ENCODE results near the gene ADD1.
A peak's percentile ranks its signal among the peaks of the same experiment; 100 is the strongest.
"Not testable (repeated sequence)": the region's sequence is repeated elsewhere in the genome, so short reads cannot be mapped to it uniquely, and the experiment has no call there.

ADD1 gene

DNA sequence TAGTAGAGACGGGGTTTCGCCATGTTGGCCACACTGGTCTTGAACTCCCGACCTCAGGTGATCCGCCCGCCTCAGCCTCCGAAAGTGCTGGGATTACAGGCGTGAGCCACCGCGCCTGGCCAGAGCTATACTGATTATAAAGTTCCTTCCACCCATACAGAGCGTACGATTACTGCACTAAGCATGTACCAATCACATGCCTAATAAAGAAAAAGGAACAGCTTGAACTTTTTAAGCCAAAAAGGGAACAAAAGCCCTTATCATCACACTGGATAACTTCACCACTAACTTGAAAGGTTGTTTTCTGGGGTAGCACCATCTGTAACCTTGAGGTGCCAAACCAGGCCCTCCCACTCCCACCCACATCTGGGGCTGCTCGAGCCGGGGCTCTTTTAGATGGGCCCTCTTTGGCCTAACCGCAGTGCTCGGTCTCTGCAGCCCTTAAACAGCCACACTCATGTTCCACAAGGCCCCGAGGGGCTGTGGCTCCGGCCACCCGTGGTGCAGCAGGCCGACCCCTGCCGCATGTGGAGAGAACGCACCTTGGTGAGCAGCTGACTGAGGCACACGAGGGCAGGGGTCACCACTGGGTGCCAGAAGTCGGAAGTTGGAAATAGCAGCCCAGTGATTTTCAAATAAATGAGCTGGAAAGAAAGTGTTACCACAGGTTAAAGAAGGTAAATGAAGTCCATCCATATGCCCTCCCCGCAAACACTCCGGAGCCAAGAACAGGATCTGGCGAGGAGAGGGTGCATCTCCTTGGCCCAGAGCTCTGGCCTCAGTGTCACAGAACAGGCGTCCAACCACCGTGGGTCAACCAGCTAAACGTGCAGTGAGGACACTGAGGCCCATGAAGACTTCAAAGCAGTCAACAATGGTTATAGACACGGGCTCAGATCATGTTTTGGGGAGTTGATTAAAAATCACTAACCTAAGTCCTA, 101.2 kb downstream of the ADD1 start:
- Histone ChIP-seq H3K4me3 (ENCODE audit: low read depth, low read length) (no peak overlapping the region), H3K27ac (no peak overlapping the region), H3K27me3 (ENCODE audit: insufficient read depth, low read depth, severe bottlenecking) (no peaks in the 10 kb centered on the region), H3K36me3 (peaks cover 96% of the 10 kb centered on the region), H3K9me3 (ENCODE audit: severe bottlenecking) (no peaks in the 10 kb centered on the region)
- no peak for TF ChIP-seq CTCF (IDR thresholded peaks at IDR 0.05; ENCODE audit: low read depth, low read length)
- DNase-seq, result no peak

DNA sequence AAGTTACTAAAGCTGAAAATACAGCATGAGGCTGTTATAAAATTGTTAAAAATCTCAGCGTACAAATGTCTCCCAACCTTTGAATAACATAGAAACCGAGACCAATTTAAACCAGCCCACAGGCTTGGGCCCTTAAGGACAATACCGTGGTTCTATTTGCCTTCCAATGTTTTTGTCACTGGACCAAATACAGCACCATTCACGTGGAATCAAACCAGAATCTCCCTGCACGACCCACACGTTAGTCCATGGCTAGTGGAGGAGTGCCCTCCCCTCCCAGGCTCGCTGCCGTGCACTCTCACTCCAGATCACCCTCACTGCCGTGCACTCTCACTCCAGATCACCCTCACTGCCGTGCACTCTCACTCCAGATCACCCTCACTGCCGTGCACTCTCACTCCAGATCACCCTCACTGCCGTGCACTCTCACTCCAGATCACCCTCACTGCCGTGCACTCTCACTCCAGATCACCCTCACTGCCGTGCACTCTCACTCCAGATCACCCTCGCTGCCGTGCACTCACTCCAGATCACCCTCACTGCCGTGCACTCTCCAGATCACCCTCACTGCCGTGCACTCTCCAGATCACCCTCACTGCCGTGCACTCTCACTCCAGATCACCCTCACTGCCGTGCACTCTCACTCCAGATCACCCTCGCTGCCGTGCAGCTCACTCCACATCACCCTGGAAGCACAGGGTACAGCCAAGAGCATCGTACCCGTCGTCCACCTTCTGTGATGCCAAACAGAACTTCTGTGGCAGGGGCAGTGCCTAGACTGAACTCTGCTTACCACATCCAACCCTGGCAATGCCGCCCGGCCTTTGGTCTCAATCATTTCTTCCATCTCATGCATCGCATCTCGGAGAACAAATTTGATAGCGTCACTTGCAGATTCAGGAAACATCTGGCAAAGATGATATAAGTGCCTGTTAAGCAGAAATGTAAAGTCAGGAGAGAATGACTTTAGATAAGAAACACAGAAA, 102.3 kb downstream of the ADD1 start:
- H3K36me3 ChIP-seq, result peaks cover 96% of the 10 kb centered on the region
- H3K4me3 ChIP-seq (ENCODE audit: low read depth, low read length); H3K27ac ChIP-seq; H3K27me3 ChIP-seq (ENCODE audit: insufficient read depth, low read depth, severe bottlenecking); DNase-seq; H3K9me3 ChIP-seq (ENCODE audit: severe bottlenecking): not testable (repeated sequence)

GRCh38 chr4:2946812-2947600, 103.4 kb downstream of the ADD1 start:
- H3K4me3 ChIP-seq (ENCODE audit: low read depth, low read length), result no peak overlapping the region
- H3K27me3 ChIP-seq (ENCODE audit: insufficient read depth, low read depth, severe bottlenecking), result no peaks in the 10 kb centered on the region
- DNase-seq, result no peak
- no peaks in the 10 kb centered on the region for H3K9me3 ChIP-seq (ENCODE audit: severe bottlenecking)
- TF ChIP-seq CTCF (IDR thresholded peaks at IDR 0.05; ENCODE audit: low read depth, low read length), result no peak
- H3K36me3 ChIP-seq, result peaks cover 96% of the 10 kb centered on the region
- no peak overlapping the region for H3K27ac ChIP-seq

DNA sequence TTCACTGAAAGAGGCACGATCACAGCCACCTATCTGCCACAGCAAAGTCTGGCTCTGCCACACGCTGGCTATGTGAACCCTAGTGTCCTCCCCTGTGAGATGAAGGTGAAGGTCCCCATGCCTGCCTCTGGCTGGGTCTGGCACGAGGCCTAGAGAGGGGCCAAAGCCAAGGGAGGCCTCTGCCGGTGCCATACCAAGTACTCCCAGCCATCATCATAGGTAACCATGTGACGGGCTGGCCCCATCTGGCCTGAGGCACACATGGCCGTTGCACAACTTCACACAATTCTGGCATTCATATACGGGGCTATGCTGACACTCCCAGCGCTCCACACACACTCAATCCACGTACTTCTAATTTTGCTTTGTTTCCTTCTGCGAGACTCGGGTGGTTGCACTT, 104.3 kb downstream of the ADD1 start:
- no peak for TF ChIP-seq CTCF (IDR thresholded peaks at IDR 0.05; ENCODE audit: low read depth, low read length)
- Histone ChIP-seq H3K9me3 (ENCODE audit: severe bottlenecking) (no peaks in the 10 kb centered on the region), H3K27ac (peak overlapping the region; percentile 66; the same call in 1 of the 2 replicates), H3K36me3 (peaks cover 96% of the 10 kb centered on the region), H3K4me3 (ENCODE audit: low read depth, low read length) (no peak overlapping the region), H3K27me3 (ENCODE audit: insufficient read depth, low read depth, severe bottlenecking) (no peaks in the 10 kb centered on the region)
- DNase-seq, result no peak

GRCh38 chr4:2948895-2949781, 105.5 kb downstream of the ADD1 start:
- peak; percentile 62 for DNase-seq
- H3K4me3 ChIP-seq (ENCODE audit: low read depth, low read length), result no peak overlapping the region
- no peaks in the 10 kb centered on the region for H3K27me3 ChIP-seq (ENCODE audit: insufficient read depth, low read depth, severe bottlenecking)
- H3K9me3 ChIP-seq (ENCODE audit: severe bottlenecking), result no peaks in the 10 kb centered on the region
- TF ChIP-seq CTCF (IDR thresholded peaks at IDR 0.05; ENCODE audit: low read depth, low read length), result peak; percentile 90
- peaks cover 96% of the 10 kb centered on the region for H3K36me3 ChIP-seq
- H3K27ac ChIP-seq, result peak overlapping the region; percentile 66
